ENCODE measurements around the gene HDGF. TPM values are rescaled to one million over a fixed set of nuclear protein-coding genes. Genes with fewer than 3 reads are reported as not detected.

Gene HDGF
- total and polyA plus RNA-seq, 9 of the 15 experiments (the other 6 are each of a cell fraction or from before 2014, with no cell fraction given): 38.8 to 601 (median 400) TPM

GRCh38 chr1:156767101-156767878, 15.8 kb upstream of the HDGF start, which contains the start of gene PRCC (continued):
- TF ChIP-seq ZNF280B (CRISPR knock-in tag; IDR thresholded peaks at IDR 0.05) (no peak), TAF1 (IDR thresholded peaks at IDR 0.05; ENCODE audit: control insufficient read depth, extremely low read depth, insufficient read depth, low read length, severe bottlenecking) (no peak), TCF7 (IDR thresholded peaks at IDR 0.05; ENCODE audit: borderline replicate concordance) (no peak), ARNT (IDR thresholded peaks at IDR 0.05) (peak in 1 of 2 experiments; percentile 92; a peak in 2 of 4 replicates), BRD9 (IDR thresholded peaks at IDR 0.05; ENCODE audit: low read depth, partially characterized antibody) (peak; percentile 93), GABPA (tag; conservative IDR thresholded peaks at IDR 0.05; ENCODE audit: low read depth) (peak; percentile 91), ZNF124 (CRISPR knock-in tag; IDR thresholded peaks at IDR 0.05) (no peak), CBX1 (IDR thresholded peaks at IDR 0.05; ENCODE audit: low read depth) (0 out of 2 replicates have a peak, but pooled peaks have one; percentile 8), NFRKB (IDR thresholded peaks at IDR 0.05; ENCODE audit: low read depth) (peak; percentile 98), MED1 (CRISPR knock-in tag; IDR thresholded peaks at IDR 0.05; ENCODE audit: borderline replicate concordance) (no peak), U2AF2 (optimal IDR thresholded peaks at IDR 0.05; ENCODE audit: low read depth, low read length) (no peak), DIDO1 (tag; IDR thresholded peaks at IDR 0.05; ENCODE audit: low read depth) (peak; percentile 64), NR4A1 (CRISPR knock-in tag; IDR thresholded peaks at IDR 0.05) (no peak), NR4A1 (tag; IDR thresholded peaks at IDR 0.05) (peak; percentile 78), BCOR (IDR thresholded peaks at IDR 0.05) (no peak), XRCC4 (IDR thresholded peaks at IDR 0.05; ENCODE audit: extremely low read depth, insufficient read depth, insufficient read length) (no peak), CC2D1A (IDR thresholded peaks at IDR 0.05) (no peak), HMG20B (CRISPR knock-in tag; IDR thresholded peaks at IDR 0.05) (no peak), MXI1 (IDR thresholded peaks at IDR 0.05; ENCODE audit: low read depth, low read length) (peak; percentile 49), ZNF655 (CRISPR knock-in tag; IDR thresholded peaks at IDR 0.05) (no peak), MCM3 (IDR thresholded peaks at IDR 0.05) (no peak)
- TF ChIP-seq, protein P1, sequence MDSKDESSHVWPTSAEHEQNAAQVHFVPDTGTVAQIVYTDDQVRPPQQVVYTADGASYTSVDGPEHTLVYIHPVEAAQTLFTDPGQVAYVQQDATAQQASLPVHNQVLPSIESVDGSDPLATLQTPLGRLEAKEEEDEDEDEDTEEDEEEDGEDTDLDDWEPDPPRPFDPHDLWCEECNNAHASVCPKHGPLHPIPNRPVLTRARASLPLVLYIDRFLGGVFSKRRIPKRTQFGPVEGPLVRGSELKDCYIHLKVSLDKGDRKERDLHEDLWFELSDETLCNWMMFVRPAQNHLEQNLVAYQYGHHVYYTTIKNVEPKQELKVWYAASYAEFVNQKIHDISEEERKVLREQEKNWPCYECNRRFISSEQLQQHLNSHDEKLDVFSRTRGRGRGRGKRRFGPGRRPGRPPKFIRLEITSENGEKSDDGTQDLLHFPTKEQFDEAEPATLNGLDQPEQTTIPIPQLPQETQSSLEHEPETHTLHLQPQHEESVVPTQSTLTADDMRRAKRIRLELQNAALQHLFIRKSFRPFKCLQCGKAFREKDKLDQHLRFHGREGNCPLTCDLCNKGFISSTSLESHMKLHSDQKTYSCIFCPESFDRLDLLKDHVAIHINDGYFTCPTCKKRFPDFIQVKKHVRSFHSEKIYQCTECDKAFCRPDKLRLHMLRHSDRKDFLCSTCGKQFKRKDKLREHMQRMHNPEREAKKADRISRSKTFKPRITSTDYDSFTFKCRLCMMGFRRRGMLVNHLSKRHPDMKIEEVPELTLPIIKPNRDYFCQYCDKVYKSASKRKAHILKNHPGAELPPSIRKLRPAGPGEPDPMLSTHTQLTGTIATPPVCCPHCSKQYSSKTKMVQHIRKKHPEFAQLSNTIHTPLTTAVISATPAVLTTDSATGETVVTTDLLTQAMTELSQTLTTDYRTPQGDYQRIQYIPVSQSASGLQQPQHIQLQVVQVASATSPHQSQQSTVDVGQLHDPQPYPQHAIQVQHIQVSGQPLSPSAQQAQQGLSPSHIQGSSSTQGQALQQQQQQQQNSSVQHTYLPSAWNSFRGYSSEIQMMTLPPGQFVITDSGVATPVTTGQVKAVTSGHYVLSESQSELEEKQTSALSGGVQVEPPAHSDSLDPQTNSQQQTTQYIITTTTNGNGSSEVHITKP (IDR thresholded peaks at IDR 0.05; ENCODE audit: partially characterized antibody): no peak
- TF ChIP-seq, protein P2, sequence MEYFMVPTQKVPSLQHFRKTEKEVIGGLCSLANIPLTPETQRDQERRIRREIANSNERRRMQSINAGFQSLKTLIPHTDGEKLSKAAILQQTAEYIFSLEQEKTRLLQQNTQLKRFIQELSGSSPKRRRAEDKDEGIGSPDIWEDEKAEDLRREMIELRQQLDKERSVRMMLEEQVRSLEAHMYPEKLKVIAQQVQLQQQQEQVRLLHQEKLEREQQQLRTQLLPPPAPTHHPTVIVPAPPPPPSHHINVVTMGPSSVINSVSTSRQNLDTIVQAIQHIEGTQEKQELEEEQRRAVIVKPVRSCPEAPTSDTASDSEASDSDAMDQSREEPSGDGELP (CRISPR knock-in tag; IDR thresholded peaks at IDR 0.05; ENCODE audit: borderline replicate concordance): peak; percentile 74

All from K562 (cell line).